ENCODE measurements around the gene ACER2.

Gene ACER2

GRCh38 chr9:19469271-19469670 is 60.5 kb downstream of the ACER2 start:
- H3K4me1 ChIP-seq = no peaks in the 10 kb centered on the region; the same call in 1 of the 2 replicates
- no peaks in the 10 kb centered on the region for H3K9me3 ChIP-seq
- no peak for DNase-seq (ENCODE audit: low spot score in 2 of 2)
- no peaks in the 10 kb centered on the region for H3K36me3 ChIP-seq (replicated peaks)
- peaks cover 12% of the 10 kb centered on the region for H3K27me3 ChIP-seq (ENCODE audit: low read depth)
- in situ Hi-C loops (cut with MboI; ENCODE audit: low sequenced_read_pairs) = loop anchor here (25.0 kb wide), 1 partner anchor 657 kb away; no protein-coding TSS in a partner anchor
- no peak overlapping the region for H3K4me3 ChIP-seq

DNA sequence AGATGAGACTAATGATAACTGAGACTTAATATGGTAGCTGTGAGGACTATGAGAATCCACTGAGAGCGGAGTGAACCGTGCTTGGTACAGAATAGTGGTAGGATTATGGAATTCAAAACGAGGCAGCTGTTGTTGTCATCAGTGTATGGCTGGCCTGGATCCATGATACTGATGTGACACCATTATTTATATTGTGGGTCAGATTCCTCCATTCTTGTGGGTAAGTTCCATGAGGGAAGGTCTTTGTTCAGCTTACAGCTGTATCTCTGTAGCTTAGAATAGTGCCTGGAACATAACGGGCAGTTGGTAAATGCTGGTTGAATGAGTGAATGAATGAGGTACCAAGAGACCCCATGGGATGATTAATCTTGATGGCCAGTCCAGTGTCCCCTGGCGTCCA is 61.8 kb downstream of the ACER2 start:
- Histone ChIP-seq H3K27me3 (ENCODE audit: low read depth) (peaks cover 24% of the 10 kb centered on the region), H3K4me3 (no peak overlapping the region), H3K9me3 (no peaks in the 10 kb centered on the region), H3K36me3 (replicated peaks) (no peaks in the 10 kb centered on the region), H3K4me1 (no peaks in the 10 kb centered on the region)
- in situ Hi-C loops (cut with MboI; ENCODE audit: low sequenced_read_pairs) = loop anchor here (10.0 to 25.0 kb wide), 2 partner anchors 454 to 658 kb away; no protein-coding TSS in a partner anchor
- no peak for DNase-seq (ENCODE audit: low spot score in 2 of 2)

DNA sequence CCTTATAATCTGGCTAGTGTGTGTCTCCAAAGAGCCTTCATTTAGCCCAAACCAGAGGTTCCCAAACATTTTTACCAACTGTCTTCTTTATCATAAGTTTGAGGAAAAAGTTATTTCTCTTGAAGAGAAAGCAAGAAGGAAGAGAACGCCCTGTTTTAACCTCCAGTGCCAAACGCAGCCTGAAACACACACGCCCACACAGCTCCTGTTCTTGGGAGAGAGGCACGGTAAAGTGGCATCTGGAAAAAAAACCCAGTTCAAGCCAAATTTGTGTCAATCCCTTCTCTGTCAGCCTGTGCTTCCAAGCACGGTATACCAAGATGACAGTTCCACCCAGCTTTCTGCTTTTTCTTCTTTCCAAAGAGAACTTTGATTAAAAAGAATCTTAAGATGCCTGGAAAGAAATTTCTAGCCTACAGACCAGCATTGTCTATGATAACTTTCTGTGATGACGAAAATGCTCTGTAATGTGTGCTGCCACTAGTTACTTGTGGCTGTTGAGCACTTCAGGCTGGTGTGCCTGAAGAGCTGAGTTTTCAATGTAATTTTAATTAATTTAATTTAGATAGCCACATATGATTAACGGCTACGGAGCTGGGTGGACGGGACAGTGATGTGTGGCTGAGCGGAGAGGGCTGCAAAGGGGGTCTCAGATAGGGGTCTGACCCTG is 62.3 kb downstream of the ACER2 start:
- DNase-seq (ENCODE audit: low spot score in 2 of 2) = no peak
- in situ Hi-C loops (cut with MboI; ENCODE audit: low sequenced_read_pairs) = loop anchor here (10.0 to 25.0 kb wide), 2 partner anchors 454 to 659 kb away; no protein-coding TSS in a partner anchor

DNA sequence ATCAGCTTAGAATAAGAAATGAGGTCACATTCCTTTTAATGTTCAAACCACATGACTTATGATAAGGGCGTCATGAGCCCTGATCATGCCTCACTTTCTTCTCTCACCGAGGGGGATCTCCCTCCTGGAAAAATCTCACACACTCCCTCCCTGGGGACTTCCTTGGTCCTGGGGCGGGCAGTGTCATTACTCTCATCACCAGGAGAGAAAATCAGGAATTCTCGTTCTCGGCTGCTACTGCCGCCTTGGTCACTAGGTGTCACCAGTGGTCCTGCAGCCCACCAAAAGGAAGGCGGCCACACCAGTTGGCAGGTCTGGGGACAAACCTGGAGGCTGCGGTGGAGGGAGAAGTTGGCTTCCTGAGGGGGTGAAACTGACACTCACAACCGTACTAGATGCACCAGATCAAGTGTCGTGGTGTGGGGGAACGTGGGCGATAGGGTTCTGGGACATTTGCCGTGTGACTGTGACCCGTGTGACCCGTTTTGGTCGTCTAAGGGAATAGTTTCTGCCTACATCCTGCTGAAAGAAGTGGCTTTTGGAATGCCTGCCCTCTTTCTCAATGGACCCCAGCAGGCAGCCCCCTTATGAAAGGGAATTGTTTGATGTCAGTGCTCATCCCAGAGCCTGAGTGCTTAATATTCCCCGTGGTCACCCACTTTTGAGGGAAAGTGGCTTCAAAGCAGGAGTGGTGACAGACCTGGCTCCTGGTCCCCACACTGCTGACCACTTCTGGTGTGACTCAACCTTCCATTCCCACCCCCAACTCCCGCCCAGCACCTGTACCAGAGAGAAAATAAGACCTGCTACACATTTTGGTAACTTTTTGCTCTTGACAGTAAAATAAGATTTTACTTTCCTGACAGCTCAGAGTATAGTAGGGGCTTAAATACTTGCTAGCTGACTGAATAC is 63.2 kb downstream of the ACER2 start:
- H3K27me3 ChIP-seq (ENCODE audit: low read depth) = peaks cover 31% of the 10 kb centered on the region
- H3K4me1 ChIP-seq = no peaks in the 10 kb centered on the region
- in situ Hi-C loops (cut with MboI; ENCODE audit: low sequenced_read_pairs) = loop anchor here (10.0 to 25.0 kb wide), 2 partner anchors 453 to 660 kb away; no protein-coding TSS in a partner anchor
- no peaks in the 10 kb centered on the region for H3K36me3 ChIP-seq (replicated peaks)
- no peak overlapping the region for H3K4me3 ChIP-seq
- H3K9me3 ChIP-seq = no peaks in the 10 kb centered on the region
- DNase-seq (ENCODE audit: low spot score in 2 of 2) = peak; percentile 47 to 80

More for the DNA sequence above, 62.3 kb downstream of the ACER2 start:
- peaks cover 30% of the 10 kb centered on the region for H3K27me3 ChIP-seq (ENCODE audit: low read depth)
- H3K4me3 ChIP-seq = no peak overlapping the region
- no peaks in the 10 kb centered on the region for H3K36me3 ChIP-seq (replicated peaks)
- no peaks in the 10 kb centered on the region for H3K4me1 ChIP-seq
- H3K9me3 ChIP-seq = no peaks in the 10 kb centered on the region

- peaks cover 38% of the 10 kb centered on the region for H3K27me3 ChIP-seq (ENCODE audit: low read depth)
- DNase-seq (ENCODE audit: low spot score in 2 of 2) = no peak
- no peaks in the 10 kb centered on the region for H3K9me3 ChIP-seq
- no peaks in the 10 kb centered on the region for H3K36me3 ChIP-seq (replicated peaks)
- no peak overlapping the region for H3K4me3 ChIP-seq
- H3K4me1 ChIP-seq = no peaks in the 10 kb centered on the region
- in situ Hi-C loops (cut with MboI; ENCODE audit: low sequenced_read_pairs) = loop anchor here (10.0 to 25.0 kb wide), 2 partner anchors 451 to 661 kb away; no protein-coding TSS in a partner anchor
Observed at GRCh38 chr9:19473605-19474004, 64.8 kb downstream of the ACER2 start.

GRCh38 chr9:19479874-19480273 is 71.1 kb downstream of the ACER2 start:
- Histone ChIP-seq H3K36me3 (replicated peaks) (no peaks in the 10 kb centered on the region), H3K9me3 (no peaks in the 10 kb centered on the region), H3K4me3 (no peak overlapping the region), H3K4me1 (no peaks in the 10 kb centered on the region), H3K27me3 (ENCODE audit: low read depth) (peaks cover 67% of the 10 kb centered on the region)
- in situ Hi-C loops (cut with MboI; ENCODE audit: low sequenced_read_pairs) = loop anchor here (10.0 kb wide), 1 partner anchor 445 kb away; no protein-coding TSS in a partner anchor
- DNase-seq (ENCODE audit: low spot score in 2 of 2) = no peak

DNA sequence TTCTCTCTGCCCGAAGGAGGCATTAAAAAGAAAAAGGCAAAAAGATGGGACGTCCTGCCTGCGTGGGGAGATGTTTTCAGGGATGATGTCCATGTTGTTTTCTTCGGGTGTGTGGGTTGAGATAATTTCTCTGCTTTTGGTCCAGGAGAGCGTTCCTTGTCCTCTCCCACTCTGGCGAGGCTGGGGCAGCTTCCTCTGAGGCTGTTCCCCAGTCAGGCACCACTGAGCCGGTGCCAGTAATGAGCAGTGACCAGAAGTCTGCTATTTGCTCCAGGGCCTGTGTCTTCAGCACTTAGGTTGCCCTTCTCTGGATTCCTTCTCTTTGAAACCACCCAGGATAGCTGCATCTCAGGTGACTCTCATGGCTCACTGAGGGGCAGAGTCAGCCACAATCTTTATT is 71.5 kb downstream of the ACER2 start:
- in situ Hi-C loops (cut with MboI; ENCODE audit: low sequenced_read_pairs) = no loop called here
- peaks cover 65% of the 10 kb centered on the region for H3K27me3 ChIP-seq (ENCODE audit: low read depth)
- H3K36me3 ChIP-seq (replicated peaks) = no peaks in the 10 kb centered on the region
- no peaks in the 10 kb centered on the region for H3K9me3 ChIP-seq
- DNase-seq (ENCODE audit: low spot score in 2 of 2) = no peak
- H3K4me3 ChIP-seq = no peak overlapping the region
- no peaks in the 10 kb centered on the region for H3K4me1 ChIP-seq

DNA sequence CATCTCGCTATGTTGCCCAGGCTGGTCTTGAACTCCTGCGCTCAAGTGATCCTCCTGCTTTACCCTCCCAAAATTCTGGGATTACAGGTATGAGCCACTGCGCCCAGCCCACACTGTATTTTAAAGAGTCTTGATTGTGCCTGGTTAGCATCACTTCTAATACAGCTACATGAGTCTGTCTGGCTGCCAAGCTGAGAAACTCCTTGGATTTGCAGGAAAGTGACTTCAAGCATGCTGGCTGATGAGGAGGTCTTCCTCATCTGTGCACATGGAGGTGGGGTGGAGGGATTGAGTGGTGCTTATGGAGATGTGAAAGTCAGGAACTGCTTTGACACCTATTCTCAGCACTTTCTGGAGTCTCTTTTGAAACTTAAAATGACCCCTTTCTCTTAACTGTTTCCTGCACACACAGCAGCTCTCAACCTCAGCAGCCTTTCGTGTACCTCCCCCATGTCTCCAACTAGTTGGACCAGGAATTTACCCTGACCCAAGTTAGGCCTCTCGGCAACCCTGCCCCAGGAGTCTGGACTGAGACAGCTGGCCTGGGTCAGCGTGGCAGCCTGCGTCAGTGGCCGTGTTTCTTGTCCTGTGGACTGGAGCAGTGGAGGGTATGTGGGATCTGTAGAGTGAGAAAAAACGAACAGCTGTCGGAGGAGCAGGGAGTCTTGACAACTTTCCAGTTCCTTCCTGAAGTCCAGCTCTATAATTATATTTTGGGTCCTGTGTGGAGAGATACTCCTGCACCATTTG is 72.5 kb downstream of the ACER2 start:
- no peak for DNase-seq (ENCODE audit: low spot score in 2 of 2)
- in situ Hi-C loops (cut with MboI; ENCODE audit: low sequenced_read_pairs) = no loop called here
- Histone ChIP-seq H3K4me3 (no peak overlapping the region), H3K4me1 (no peaks in the 10 kb centered on the region), H3K36me3 (replicated peaks) (no peaks in the 10 kb centered on the region), H3K27me3 (ENCODE audit: low read depth) (peaks cover 62% of the 10 kb centered on the region), H3K9me3 (no peaks in the 10 kb centered on the region)

GRCh38 chr9:19481971-19482404 is 73.2 kb downstream of the ACER2 start:
- Histone ChIP-seq H3K4me1 (no peaks in the 10 kb centered on the region), H3K36me3 (replicated peaks) (no peaks in the 10 kb centered on the region), H3K4me3 (no peak overlapping the region), H3K27me3 (ENCODE audit: low read depth) (peaks cover 67% of the 10 kb centered on the region), H3K9me3 (no peaks in the 10 kb centered on the region)
- in situ Hi-C loops (cut with MboI; ENCODE audit: low sequenced_read_pairs) = no loop called here
- DNase-seq (ENCODE audit: low spot score in 2 of 2) = no peak

- Histone ChIP-seq H3K4me1 (no peaks in the 10 kb centered on the region), H3K4me3 (no peak overlapping the region), H3K36me3 (replicated peaks) (no peaks in the 10 kb centered on the region), H3K27me3 (ENCODE audit: low read depth) (peaks cover 76% of the 10 kb centered on the region), H3K9me3 (no peaks in the 10 kb centered on the region)
- in situ Hi-C loops (cut with MboI; ENCODE audit: low sequenced_read_pairs) = no loop called here
- DNase-seq (ENCODE audit: low spot score in 2 of 2) = no peak
Observed at GRCh38 chr9:19484699-19485098, 75.9 kb downstream of the ACER2 start.

GRCh38 chr9:19485193-19485592 is 76.4 kb downstream of the ACER2 start:
- H3K4me1 ChIP-seq = no peaks in the 10 kb centered on the region

GRCh38 chr9:19486803-19487202 is 78.0 kb downstream of the ACER2 start:
- in situ Hi-C loops (cut with MboI; ENCODE audit: low sequenced_read_pairs) = no loop called here
- DNase-seq (ENCODE audit: low spot score in 2 of 2) = no peak
- Histone ChIP-seq H3K27me3 (ENCODE audit: low read depth) (peaks cover 69% of the 10 kb centered on the region), H3K4me1 (peaks cover 3% of the 10 kb centered on the region; the same call in 1 of the 2 replicates), H3K36me3 (replicated peaks) (no peaks in the 10 kb centered on the region), H3K4me3 (no peak overlapping the region), H3K9me3 (no peaks in the 10 kb centered on the region)

More at GRCh38 chr9:19485193-19485592, 76.4 kb downstream of the ACER2 start:
- peaks cover 76% of the 10 kb centered on the region for H3K27me3 ChIP-seq (ENCODE audit: low read depth)
- no peak for DNase-seq (ENCODE audit: low spot score in 2 of 2)
- no peaks in the 10 kb centered on the region for H3K9me3 ChIP-seq
- no peaks in the 10 kb centered on the region for H3K36me3 ChIP-seq (replicated peaks)
- in situ Hi-C loops (cut with MboI; ENCODE audit: low sequenced_read_pairs) = no loop called here
- no peak overlapping the region for H3K4me3 ChIP-seq

GRCh38 chr9:19488721-19489120 is 79.9 kb downstream of the ACER2 start:
- Histone ChIP-seq H3K9me3 (no peaks in the 10 kb centered on the region), H3K4me3 (no peak overlapping the region), H3K4me1 (peaks cover 3% of the 10 kb centered on the region; the same call in 1 of the 2 replicates), H3K27me3 (ENCODE audit: low read depth) (peaks cover 68% of the 10 kb centered on the region), H3K36me3 (replicated peaks) (no peaks in the 10 kb centered on the region)
- DNase-seq (ENCODE audit: low spot score in 2 of 2) = no peak
- in situ Hi-C loops (cut with MboI; ENCODE audit: low sequenced_read_pairs) = no loop called here
